GM12874 (cell line): ENCODE results near the gene ZMPSTE24.

Source experiments
- CTCF ChIP-seq: IDR thresholded peaks from 2 replicates; pipeline ENCODE4 v1.5.1; 2011; ENCODE audit warnings: low read depth, mild to moderate bottlenecking, control low read depth, low read length, moderate library complexity; ENCODE audit not compliant: insufficient read depth

Gene ZMPSTE24

GRCh38 chr1:40300651-40301050 lies 42.6 kb downstream of the ZMPSTE24 start:
- no peak for TF ChIP-seq CTCF

- no peak for TF ChIP-seq CTCF
Observed at GRCh38 chr1:40301066-40301465, 43.0 kb downstream of the ZMPSTE24 start.

- no peak for TF ChIP-seq CTCF
Observed at GRCh38 chr1:40301541-40302299, 43.7 kb downstream of the ZMPSTE24 start.

GRCh38 chr1:40302475-40302874 lies 44.4 kb downstream of the ZMPSTE24 start:
- no peak for TF ChIP-seq CTCF

- TF ChIP-seq CTCF = no peak
Observed at GRCh38 chr1:40303051-40303771, 45.2 kb downstream of the ZMPSTE24 start.

- TF ChIP-seq CTCF = no peak
Observed at GRCh38 chr1:40303790-40304189, 45.8 kb downstream of the ZMPSTE24 start.

GRCh38 chr1:40305451-40305850 lies 47.4 kb downstream of the ZMPSTE24 start:
- TF ChIP-seq CTCF = no peak
